Measurements from ENCODE around the gene ZFAND3. TPM values are rescaled to one million over a fixed set of nuclear protein-coding genes. Genes with fewer than 3 reads are reported as not detected.

ZFAND3 gene
- total RNA-seq, 4 donors from 2014 or later = 45.0 to 55.2 (median 49.5) TPM

GRCh38 chr6:37910998-37911397 is 91.5 kb downstream of the ZFAND3 start:
- Histone ChIP-seq H3K36me3 (no peaks in the 10 kb centered on the region), H3K4me3 (no peak overlapping the region), H3K27ac (no peak overlapping the region), H3K4me1 (peaks cover 22 to 38% of the 10 kb centered on the region in 2 donors), H3K9me3 (no peaks in the 10 kb centered on the region), H3K27me3 (no peaks in the 10 kb centered on the region)
- intact Hi-C loops (cut with DNase I; ENCODE audit: low total_unique reads) (no loop called here), in situ Hi-C loops (cut with MboI; ENCODE audit: low sequenced_read_pairs in 4 of 4) (no loop called here)
- TF ChIP-seq, protein P1, sequence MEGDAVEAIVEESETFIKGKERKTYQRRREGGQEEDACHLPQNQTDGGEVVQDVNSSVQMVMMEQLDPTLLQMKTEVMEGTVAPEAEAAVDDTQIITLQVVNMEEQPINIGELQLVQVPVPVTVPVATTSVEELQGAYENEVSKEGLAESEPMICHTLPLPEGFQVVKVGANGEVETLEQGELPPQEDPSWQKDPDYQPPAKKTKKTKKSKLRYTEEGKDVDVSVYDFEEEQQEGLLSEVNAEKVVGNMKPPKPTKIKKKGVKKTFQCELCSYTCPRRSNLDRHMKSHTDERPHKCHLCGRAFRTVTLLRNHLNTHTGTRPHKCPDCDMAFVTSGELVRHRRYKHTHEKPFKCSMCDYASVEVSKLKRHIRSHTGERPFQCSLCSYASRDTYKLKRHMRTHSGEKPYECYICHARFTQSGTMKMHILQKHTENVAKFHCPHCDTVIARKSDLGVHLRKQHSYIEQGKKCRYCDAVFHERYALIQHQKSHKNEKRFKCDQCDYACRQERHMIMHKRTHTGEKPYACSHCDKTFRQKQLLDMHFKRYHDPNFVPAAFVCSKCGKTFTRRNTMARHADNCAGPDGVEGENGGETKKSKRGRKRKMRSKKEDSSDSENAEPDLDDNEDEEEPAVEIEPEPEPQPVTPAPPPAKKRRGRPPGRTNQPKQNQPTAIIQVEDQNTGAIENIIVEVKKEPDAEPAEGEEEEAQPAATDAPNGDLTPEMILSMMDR (IDR thresholded peaks at IDR 0.05 in 4 of 5, conservative IDR thresholded peaks at IDR 0.05 in 1 of 5) = no peak
- no peak for DNase-seq
- ATAC-seq = no peak

- intact Hi-C loops (cut with DNase I; ENCODE audit: low total_unique reads) (no loop called here), in situ Hi-C loops (cut with MboI; ENCODE audit: low sequenced_read_pairs in 4 of 4) (no loop called here)
- Histone ChIP-seq H3K9me3 (no peaks in the 10 kb centered on the region), H3K4me3 (no peak overlapping the region), H3K27ac (no peak overlapping the region), H3K27me3 (no peaks in the 10 kb centered on the region), H3K36me3 (no peaks in the 10 kb centered on the region), H3K4me1 (peaks cover 33 to 53% of the 10 kb centered on the region in 2 donors)
- TF ChIP-seq POLR2A (IDR thresholded peaks at IDR 0.05) = no peak
- TF ChIP-seq, protein P1 (IDR thresholded peaks at IDR 0.05 in 4 of 5, conservative IDR thresholded peaks at IDR 0.05 in 1 of 5) = no peak
- DNase-seq = no peak
- no peak for ATAC-seq
Observed at GRCh38 chr6:37913210-37913609, 93.7 kb downstream of the ZFAND3 start.

DNA sequence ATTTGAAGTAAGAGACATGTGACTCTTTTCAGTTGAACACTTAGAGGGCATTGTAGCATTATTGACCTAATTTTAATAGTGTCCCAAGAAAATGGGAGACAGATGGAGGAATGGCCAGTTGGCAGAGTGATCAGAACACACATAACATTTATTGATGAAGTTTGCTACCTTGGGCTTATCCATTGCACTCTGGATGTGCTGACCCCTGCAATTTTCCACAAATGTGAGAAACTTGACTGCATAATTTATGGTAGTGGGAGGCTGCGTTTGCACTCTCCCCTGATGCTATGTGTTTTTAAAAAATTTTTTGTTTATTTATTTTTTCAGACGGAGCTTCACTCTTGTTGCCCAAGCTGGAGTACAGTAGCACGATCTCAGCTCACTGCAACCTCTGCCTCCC is 95.9 kb downstream of the ZFAND3 start:
- Histone ChIP-seq H3K4me1 (peaks cover 48 to 52% of the 10 kb centered on the region in 2 donors), H3K27ac (peak overlapping the region in 1 of 4 donors; percentile 13), H3K27me3 (no peaks in the 10 kb centered on the region), H3K9me3 (no peaks in the 10 kb centered on the region), H3K4me3 (no peak overlapping the region), H3K36me3 (no peaks in the 10 kb centered on the region)
- DNase-seq (no peak), ATAC-seq (no peak)
- in situ Hi-C loops (cut with MboI; ENCODE audit: low sequenced_read_pairs in 4 of 4) (no loop called here), intact Hi-C loops (cut with DNase I; ENCODE audit: low total_unique reads) (no loop called here)
- no peak for TF ChIP-seq POLR2A (IDR thresholded peaks at IDR 0.05)
- TF ChIP-seq, protein P1 (IDR thresholded peaks at IDR 0.05 in 4 of 5, conservative IDR thresholded peaks at IDR 0.05 in 1 of 5) = no peak

GRCh38 chr6:37916149-37916548 is 96.6 kb downstream of the ZFAND3 start:
- peak in 1 of 2 donors; percentile 23 for ATAC-seq
- peak overlapping the region in 3 of 4 donors; percentile 3 to 19 (median 5) for H3K27ac ChIP-seq
- no peak for TF ChIP-seq POLR2A (IDR thresholded peaks at IDR 0.05)
- TF ChIP-seq, protein P1 (IDR thresholded peaks at IDR 0.05 in 4 of 5, conservative IDR thresholded peaks at IDR 0.05 in 1 of 5) = no peak
- no peak overlapping the region for H3K4me3 ChIP-seq
- peaks cover 48 to 52% of the 10 kb centered on the region in 2 donors for H3K4me1 ChIP-seq
- no peak for DNase-seq
- H3K9me3 ChIP-seq = no peaks in the 10 kb centered on the region
- H3K27me3 ChIP-seq = no peaks in the 10 kb centered on the region
- H3K36me3 ChIP-seq = no peaks in the 10 kb centered on the region
- intact Hi-C loops (cut with DNase I; ENCODE audit: low total_unique reads) (no loop called here), in situ Hi-C loops (cut with MboI; ENCODE audit: low sequenced_read_pairs in 4 of 4) (no loop called here)

DNA sequence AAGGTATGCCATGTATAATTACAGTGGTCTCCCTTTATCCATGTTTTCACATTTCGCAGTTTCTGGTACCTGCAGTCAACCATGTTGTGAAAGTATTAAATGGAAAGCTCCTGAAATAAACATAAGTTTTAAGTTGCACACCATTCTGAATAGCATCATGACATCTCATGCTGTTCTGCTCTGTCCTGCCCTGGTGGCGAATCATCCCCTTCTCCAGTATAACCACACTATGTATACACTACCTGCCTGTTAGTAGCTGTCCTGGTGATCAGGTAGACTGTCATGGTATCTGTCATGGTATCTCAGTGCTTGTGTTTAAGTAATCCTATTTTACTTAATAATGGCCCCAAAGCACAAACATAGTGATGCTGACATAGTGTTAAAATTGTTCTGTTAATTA is 97.1 kb downstream of the ZFAND3 start:
- in situ Hi-C loops (cut with MboI; ENCODE audit: low sequenced_read_pairs in 4 of 4) = no loop called here
- no peak overlapping the region for H3K27ac ChIP-seq
- no peak overlapping the region for H3K4me3 ChIP-seq
- TF ChIP-seq, protein P1 (IDR thresholded peaks at IDR 0.05 in 4 of 5, conservative IDR thresholded peaks at IDR 0.05 in 1 of 5) = no peak
- no peak for TF ChIP-seq POLR2A (IDR thresholded peaks at IDR 0.05)
- no peaks in the 10 kb centered on the region for H3K9me3 ChIP-seq
- H3K36me3 ChIP-seq = no peaks in the 10 kb centered on the region
- ATAC-seq (peak in 1 of 2 donors; percentile 40), DNase-seq (no peak)
- intact Hi-C loops (cut with DNase I; ENCODE audit: low total_unique reads) = no loop called here
- H3K27me3 ChIP-seq = no peaks in the 10 kb centered on the region
- H3K4me1 ChIP-seq = peaks cover 48% of the 10 kb centered on the region in 2 donors

All from gastrocnemius medialis (tissue), 4 donors.